ENCODE results near the gene NDUFB6. TPM values are rescaled to one million over a fixed set of nuclear protein-coding genes. Genes with fewer than 3 reads are reported as not detected.
"Not testable (repeated sequence)": the region's sequence is repeated elsewhere in the genome, so short reads cannot be mapped to it uniquely, and the experiment has no call there.

The NDUFB6 gene
- total RNA-seq, 4 donors from 2014 or later, result 59.2 to 97.0 (median 82.6) TPM

DNA sequence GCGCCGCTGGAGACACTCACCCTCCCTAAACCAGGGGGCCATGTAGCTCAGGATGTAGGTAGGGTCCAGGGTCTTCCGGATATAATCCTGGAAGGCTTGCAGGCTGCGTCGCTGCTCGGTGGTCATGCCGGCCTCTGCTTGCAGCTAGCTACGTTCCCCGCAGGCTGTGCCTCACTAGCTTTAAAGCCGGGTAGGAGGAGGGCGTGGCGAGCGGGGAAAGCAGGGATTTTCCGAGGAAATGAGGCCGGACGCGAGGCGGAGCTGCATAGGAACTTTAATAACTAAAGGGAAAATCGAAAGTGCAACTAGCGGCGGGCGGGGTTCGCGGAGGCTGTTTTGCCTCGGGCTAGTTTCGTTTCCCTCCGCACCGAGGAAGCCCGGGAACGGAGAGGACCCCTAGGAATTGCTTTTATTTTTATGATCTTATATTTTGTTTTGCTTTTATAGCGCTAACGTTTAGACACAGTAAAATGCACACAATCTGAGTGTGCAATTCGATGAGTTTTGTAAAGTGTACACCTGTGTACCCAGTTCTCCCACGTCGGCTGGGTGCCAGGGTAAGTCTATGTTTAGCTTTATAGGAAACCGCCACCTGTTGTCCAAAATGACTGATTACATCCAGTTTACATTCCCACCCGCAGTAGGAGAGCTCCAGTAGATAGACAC is 46.8 kb downstream of the NDUFB6 start, which contains the start of gene RIGI:
RIGI (minus strand) TSS at position 156 of the 666 bp plus-strand sequence; CDS start at position 126, 30 bp downstream.
- in situ Hi-C loops (cut with MboI; ENCODE audit: low sequenced_read_pairs in 4 of 4) (no loop called here), intact Hi-C loops (cut with DNase I; ENCODE audit: low total_unique reads) (loop anchor here (1.0 to 2.0 kb wide), 3 partner anchors 25 to 147 kb away; partner anchors contain the start of gene NDUFB6)
- peak; percentile 34 to 71 for TF ChIP-seq POLR2A (IDR thresholded peaks at IDR 0.05)
- TF ChIP-seq, protein P1, sequence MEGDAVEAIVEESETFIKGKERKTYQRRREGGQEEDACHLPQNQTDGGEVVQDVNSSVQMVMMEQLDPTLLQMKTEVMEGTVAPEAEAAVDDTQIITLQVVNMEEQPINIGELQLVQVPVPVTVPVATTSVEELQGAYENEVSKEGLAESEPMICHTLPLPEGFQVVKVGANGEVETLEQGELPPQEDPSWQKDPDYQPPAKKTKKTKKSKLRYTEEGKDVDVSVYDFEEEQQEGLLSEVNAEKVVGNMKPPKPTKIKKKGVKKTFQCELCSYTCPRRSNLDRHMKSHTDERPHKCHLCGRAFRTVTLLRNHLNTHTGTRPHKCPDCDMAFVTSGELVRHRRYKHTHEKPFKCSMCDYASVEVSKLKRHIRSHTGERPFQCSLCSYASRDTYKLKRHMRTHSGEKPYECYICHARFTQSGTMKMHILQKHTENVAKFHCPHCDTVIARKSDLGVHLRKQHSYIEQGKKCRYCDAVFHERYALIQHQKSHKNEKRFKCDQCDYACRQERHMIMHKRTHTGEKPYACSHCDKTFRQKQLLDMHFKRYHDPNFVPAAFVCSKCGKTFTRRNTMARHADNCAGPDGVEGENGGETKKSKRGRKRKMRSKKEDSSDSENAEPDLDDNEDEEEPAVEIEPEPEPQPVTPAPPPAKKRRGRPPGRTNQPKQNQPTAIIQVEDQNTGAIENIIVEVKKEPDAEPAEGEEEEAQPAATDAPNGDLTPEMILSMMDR (IDR thresholded peaks at IDR 0.05 in 4 of 5, conservative IDR thresholded peaks at IDR 0.05 in 1 of 5), result peak; percentile 17 to 58 (median 43)
- no peaks in the 10 kb centered on the region for H3K27me3 ChIP-seq
- H3K27ac ChIP-seq, result peak within 1 kb of the TSS; percentile 79 to 84 (median 82)
- peak; percentile 92 to 94 for ATAC-seq
- no peaks in the 10 kb centered on the region for H3K36me3 ChIP-seq
- DNase-seq, result peak; percentile 75 to 83
- H3K4me3 ChIP-seq, result peak within 1 kb of the TSS; percentile 70 to 79 (median 74)
- peaks cover 31% of the 10 kb centered on the region in 2 donors for H3K4me1 ChIP-seq
- no peaks in the 10 kb centered on the region for H3K9me3 ChIP-seq

DNA sequence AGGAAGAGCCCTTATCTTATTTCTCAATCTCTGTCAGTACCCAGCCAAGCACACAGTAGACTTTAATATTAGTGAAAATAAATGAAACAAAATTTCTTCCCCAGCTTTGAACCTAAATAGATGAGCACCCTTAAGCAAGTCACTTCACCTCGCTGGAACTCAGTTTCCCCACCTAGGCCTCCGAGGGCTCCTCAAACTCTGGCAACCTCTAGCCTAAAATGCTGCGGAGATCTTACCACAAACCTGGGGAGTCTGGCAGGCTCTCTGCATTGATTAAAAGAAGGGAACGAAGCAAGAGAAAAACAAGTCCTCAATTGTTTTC is 47.3 kb downstream of the NDUFB6 start:
- ATAC-seq, result peak in 1 of 2 donors; percentile 12
- H3K4me1 ChIP-seq, result peaks cover 31% of the 10 kb centered on the region in 2 donors
- no peaks in the 10 kb centered on the region for H3K9me3 ChIP-seq
- in situ Hi-C loops (cut with MboI; ENCODE audit: low sequenced_read_pairs in 4 of 4) (no loop called here), intact Hi-C loops (cut with DNase I; ENCODE audit: low total_unique reads) (loop anchor here (1.0 to 2.0 kb wide), 3 partner anchors 26 to 147 kb away; partner anchors contain the start of gene NDUFB6)
- TF ChIP-seq, protein P1 (IDR thresholded peaks at IDR 0.05 in 4 of 5, conservative IDR thresholded peaks at IDR 0.05 in 1 of 5), result no peak
- TF ChIP-seq POLR2A (IDR thresholded peaks at IDR 0.05), result no peak
- no peaks in the 10 kb centered on the region for H3K36me3 ChIP-seq
- H3K4me3 ChIP-seq, result peak overlapping the region; percentile 70 to 79 (median 74)
- no peaks in the 10 kb centered on the region for H3K27me3 ChIP-seq
- H3K27ac ChIP-seq, result peak overlapping the region; percentile 79 to 84 (median 82)
- DNase-seq, result no peak

DNA sequence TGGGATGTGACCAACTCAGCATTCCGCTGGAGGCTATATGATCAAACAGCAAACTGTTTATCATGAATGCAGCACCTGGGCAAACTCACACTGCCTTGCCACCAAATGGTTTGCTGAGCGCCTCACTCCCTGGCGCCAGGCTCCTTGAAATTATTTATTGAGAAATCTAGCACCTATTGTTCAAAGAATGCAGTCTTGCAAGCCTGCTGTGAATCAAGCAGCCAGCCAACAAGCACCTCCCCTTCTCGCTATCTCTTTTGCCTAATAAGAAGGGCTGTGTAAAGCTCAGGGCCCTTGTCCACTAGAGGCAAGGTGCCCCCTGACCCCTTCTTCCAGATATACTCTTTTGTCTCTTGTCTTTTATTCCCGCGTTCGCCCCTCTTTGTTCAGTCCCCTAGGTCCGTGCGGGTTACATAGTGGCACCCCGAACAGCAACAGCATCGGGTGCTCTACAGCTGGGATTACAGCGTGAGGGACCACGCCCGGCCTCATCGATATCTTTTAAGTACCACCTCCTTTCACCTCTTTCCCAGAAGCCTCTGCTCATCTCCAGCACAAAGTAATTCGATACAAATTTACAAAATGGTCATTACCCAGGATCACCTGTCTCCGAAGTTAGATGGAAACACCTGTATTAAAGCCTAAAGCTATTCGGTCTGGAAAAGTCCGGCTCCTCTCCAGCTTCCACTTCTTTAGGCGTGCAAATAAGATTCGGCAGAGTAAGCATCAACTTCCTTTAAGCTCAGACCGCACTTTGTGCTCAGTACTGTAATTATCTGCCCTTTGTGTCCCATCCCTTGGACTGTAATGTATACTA is 47.9 kb downstream of the NDUFB6 start:
- TF ChIP-seq, protein P1 (IDR thresholded peaks at IDR 0.05 in 4 of 5, conservative IDR thresholded peaks at IDR 0.05 in 1 of 5), result no peak
- TF ChIP-seq POLR2A (IDR thresholded peaks at IDR 0.05), result no peak
- DNase-seq (no peak), ATAC-seq (peak; percentile 18 to 21)
- intact Hi-C loops (cut with DNase I; ENCODE audit: low total_unique reads) (no loop called here), in situ Hi-C loops (cut with MboI; ENCODE audit: low sequenced_read_pairs in 4 of 4) (no loop called here)
- Histone ChIP-seq H3K9me3 (no peaks in the 10 kb centered on the region), H3K36me3 (no peaks in the 10 kb centered on the region), H3K27ac (peak overlapping the region; percentile 79 to 84 (median 82)), H3K4me3 (peak overlapping the region; percentile 70 to 79 (median 74)), H3K27me3 (no peaks in the 10 kb centered on the region), H3K4me1 (peaks cover 31% of the 10 kb centered on the region in 2 donors)

DNA sequence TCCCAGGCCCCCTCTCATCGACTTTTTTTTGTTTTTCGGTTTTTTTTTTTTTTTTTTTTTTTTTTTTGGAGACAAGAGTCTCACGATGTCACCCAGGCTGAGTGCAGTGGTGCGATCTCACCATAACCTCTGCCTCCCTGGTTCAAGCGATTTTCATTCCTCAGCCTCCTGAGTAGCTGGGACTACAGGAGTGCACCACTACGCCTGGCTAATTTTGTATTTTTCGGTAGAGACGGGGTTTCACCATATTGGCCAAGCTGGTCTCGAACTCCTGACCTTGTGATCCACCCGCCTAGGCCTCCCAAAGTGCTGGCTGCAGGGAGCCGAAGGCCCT is 48.4 kb downstream of the NDUFB6 start:
- H3K9me3 ChIP-seq; ATAC-seq; DNase-seq; H3K36me3 ChIP-seq; H3K27me3 ChIP-seq; in situ Hi-C loops (cut with MboI; ENCODE audit: low sequenced_read_pairs in 4 of 4); intact Hi-C loops (cut with DNase I; ENCODE audit: low total_unique reads): not testable (repeated sequence)
- Histone ChIP-seq H3K4me1 (peaks cover 31% of the 10 kb centered on the region in 2 donors), H3K4me3 (peak overlapping the region; percentile 70 to 79 (median 74)), H3K27ac (peak overlapping the region in 2 of 4 donors; percentile 79 to 84)

DNA sequence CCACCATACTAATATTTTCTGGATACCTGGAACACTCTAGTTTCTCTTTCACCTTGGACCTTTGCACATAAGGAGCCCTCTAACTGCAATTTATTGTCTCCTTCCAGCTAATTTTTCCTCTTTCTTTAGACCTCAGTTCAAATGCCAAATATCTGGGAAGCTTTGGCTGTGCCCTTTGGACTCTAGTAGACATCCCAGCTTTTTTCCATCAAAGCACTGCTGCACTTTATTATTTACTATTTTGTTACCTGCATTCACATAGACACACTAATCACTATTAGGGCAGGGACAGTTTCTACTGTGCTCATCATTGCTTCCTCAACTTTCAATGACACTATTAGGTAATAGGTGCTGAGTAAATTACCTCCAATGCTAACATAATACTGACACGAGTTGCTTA is 49.0 kb downstream of the NDUFB6 start:
- DNase-seq (no peak), ATAC-seq (no peak)
- TF ChIP-seq, protein P1 (IDR thresholded peaks at IDR 0.05 in 4 of 5, conservative IDR thresholded peaks at IDR 0.05 in 1 of 5), result no peak
- TF ChIP-seq POLR2A (IDR thresholded peaks at IDR 0.05), result no peak
- intact Hi-C loops (cut with DNase I; ENCODE audit: low total_unique reads), result no loop called here
- H3K27ac ChIP-seq, result no peak overlapping the region
- H3K27me3 ChIP-seq, result no peaks in the 10 kb centered on the region
- peaks cover 31% of the 10 kb centered on the region in 2 donors for H3K4me1 ChIP-seq
- in situ Hi-C loops (cut with MboI; ENCODE audit: low sequenced_read_pairs in 4 of 4), result no loop called here
- H3K36me3 ChIP-seq, result no peaks in the 10 kb centered on the region
- H3K4me3 ChIP-seq, result peak overlapping the region in 1 of 4 donors; percentile 70
- H3K9me3 ChIP-seq, result no peaks in the 10 kb centered on the region

Data from gastrocnemius medialis (tissue), 4 donors.